A673 (cell line): ENCODE data around the gene TSPY4. TPM values are rescaled to one million over a fixed set of nuclear protein-coding genes. Genes with fewer than 3 reads are reported as not detected.
"Not testable (repeated sequence)": the region's sequence is repeated elsewhere in the genome, so short reads cannot be mapped to it uniquely, and the experiment has no call there.

Source experiments
- Bru-seq: library from RNA; stranded (reverse); fragments of 400-500 nt; gene quantifications from one replicate; lab custom pipeline; 2021; lab: Mats Ljungman, UMichigan
- BruChase-seq, 2 experiments: library from RNA; stranded (reverse); fragments of 400-500 nt; gene quantifications; one replicate each; lab custom pipeline; 2021; lab: Mats Ljungman, UMichigan
- BruUV-seq: library from RNA; stranded (reverse); fragments of 400-500 nt; replicated peaks from 2 replicates; lab custom pipeline; 2021; lab: Mats Ljungman, UMichigan
- CTCF ChIA-PET: fragments of 300-600 bp; sonication (Branson Sonifier 250); formaldehyde crosslinking; loops from one replicate; lab custom pipeline; 2022; ENCODE audit warnings: antibody characterized with exemption; lab: Charles Lee
- POLR2A ChIA-PET: fragments of 300-600 bp; sonication (Branson Sonifier 250); formaldehyde crosslinking; loops from one replicate; lab custom pipeline; 2022; ENCODE audit warnings: antibody characterized with exemption; ENCODE audit not compliant: low non-redundant PET; lab: Charles Lee
- DNase-seq: peaks from one replicate; pipeline ENCODE4 v3.0.0-alpha.2; 2015; ENCODE audit warnings: low spot score
- H3K27ac ChIP-seq: fragments of 200-600 bp; sonication (generic); 2 replicates; pipeline ENCODE4 v1.5.1; 2016; ENCODE audit warnings: mixed run types, low read depth, mild to moderate bottlenecking, mixed read lengths, antibody characterized with exemption, low read length; ENCODE audit not compliant: poor library complexity, severe bottlenecking
- H3K27me3 ChIP-seq: fragments of 200-600 bp; sonication (generic); replicated peaks from 2 replicates; pipeline ENCODE4 v1.6.1; 2017; ENCODE audit warnings: mixed run types, low read depth, mild to moderate bottlenecking, mixed read lengths, antibody characterized with exemption, low read length; ENCODE audit not compliant: insufficient read depth, poor library complexity
- H3K36me3 ChIP-seq: fragments of 200-600 bp; sonication (generic); 2 replicates; pipeline ENCODE4 v1.6.1; 2016; ENCODE audit warnings: mixed run types, mild to moderate bottlenecking, mixed read lengths, antibody characterized with exemption, low read length; ENCODE audit not compliant: insufficient read depth, poor library complexity, severe bottlenecking
- H3K4me1 ChIP-seq: fragments of 200-600 bp; sonication (generic); 2 replicates; pipeline ENCODE4 v1.6.1; 2017; ENCODE audit warnings: mixed run types, mild to moderate bottlenecking, mixed read lengths, antibody characterized with exemption, low read length; ENCODE audit not compliant: insufficient read depth, poor library complexity, severe bottlenecking
- H3K4me3 ChIP-seq: fragments of 200-600 bp; sonication (generic); 2 replicates; pipeline ENCODE4 v1.5.1; 2016; ENCODE audit warnings: low read depth, mixed run types, mild to moderate bottlenecking, mixed read lengths, low read length; ENCODE audit not compliant: poor library complexity, severe bottlenecking
- H3K9me3 ChIP-seq: fragments of 200-600 bp; sonication (generic); 2 replicates; pipeline ENCODE4 v1.6.1; 2016; ENCODE audit warnings: mixed run types, low read depth, mild to moderate bottlenecking, mixed read lengths, antibody characterized with exemption, low read length; ENCODE audit not compliant: poor library complexity, severe bottlenecking
- CTCF ChIP-seq: fragments of 300-800, 200-600 bp; sonication (generic); conservative IDR thresholded peaks from 2 replicates; pipeline ENCODE4 v1.5.1; 2017; ENCODE audit warnings: low read depth, mild to moderate bottlenecking, antibody characterized with exemption, low read length, moderate library complexity, mixed read lengths
- EZH2 ChIP-seq: fragments of 200-600 bp; sonication (generic); IDR thresholded peaks from 2 replicates; pipeline ENCODE4 v1.6.1; 2017; ENCODE audit warnings: borderline replicate concordance, low read depth, mild to moderate bottlenecking, mixed read lengths, antibody characterized with exemption, low read length; ENCODE audit not compliant: poor library complexity, severe bottlenecking
- intact Hi-C: fragments of 100-400 bp; cut with micrococcal nuclease; formaldehyde crosslinking; loops from one replicate; pipeline ENCODE4 v1.10.0; 2022; ENCODE audit not compliant: unreplicated experiment
- long read RNA-seq: library from polyadenylated mRNA; stranded (forward); transcript quantifications from one replicate; pipeline ENCODE4 v2.0.0, GENCODE V29; 2022
- total RNA-seq: library from RNA; stranded (reverse); gene quantifications from 2 replicates; pipeline ENCODE4 v1.2.3, GENCODE V29; 2021

TSPY4 gene
- total RNA-seq (not detected in 2 replicates), Bru-seq, nascent RNA (not detected), BruChase-seq, experiment 1, labeled RNA remaining after a 2-hour chase (not detected), BruChase-seq, experiment 2, labeled RNA remaining after a 6-hour chase (not detected)
- long read RNA-seq = 0 reads

GRCh38 chrY:9337164-9337563 lies at the start of gene TSPY4:
Gene TSPY4, plus strand, starts transcription at chrY:9337464. Its CDS starts 46 bp downstream, at chrY:9337510.
- intact Hi-C loops, H3K27me3 ChIP-seq, H3K4me3 ChIP-seq, DNase-seq, H3K27ac ChIP-seq, H3K9me3 ChIP-seq, H3K4me1 ChIP-seq, H3K36me3 ChIP-seq, POLR2A ChIA-PET, CTCF ChIA-PET, BruUV-seq: not testable (repeated sequence)

GRCh38 chrY:9320996-9321395 lies 16.3 kb upstream of the TSPY4 start:
- Histone ChIP-seq H3K9me3 (no peaks in the 10 kb centered on the region), H3K27ac (no peak overlapping the region), H3K4me3 (no peak overlapping the region), H3K36me3 (no peaks in the 10 kb centered on the region), H3K27me3 (no peaks in the 10 kb centered on the region), H3K4me1 (no peaks in the 10 kb centered on the region)
- DNase-seq = no peak
- ChIA-PET CTCF (no interaction called here), POLR2A (no interaction called here)
- TF ChIP-seq EZH2 (no peak), CTCF (no peak)
- no TSS peak for BruUV-seq
- intact Hi-C loops = no loop called here

- intact Hi-C loops, DNase-seq, H3K9me3 ChIP-seq, BruUV-seq, H3K27ac ChIP-seq, H3K27me3 ChIP-seq, H3K4me1 ChIP-seq, POLR2A ChIA-PET, H3K36me3 ChIP-seq, CTCF ChIA-PET, H3K4me3 ChIP-seq: not testable (repeated sequence)
These were observed 20.2 kb downstream of the TSPY4 start, which contains the start of gene TSPY8 for GRCh38 chrY:9357497-9357896. Gene TSPY8, plus strand, starts transcription at chrY:9357797. Its CDS starts 46 bp downstream, at chrY:9357843.

Other genes with a start within 250 kb of the TSPY4 start
- gene TSPY8, start 20.3 kb downstream of the TSPY4 start, total RNA-seq = not detected in 2 replicates
- gene TSPY3, start 61.0 kb downstream of the TSPY4 start, total RNA-seq = not detected in 2 replicates
- gene TSPY1, start 129.5 kb downstream of the TSPY4 start, total RNA-seq = not detected in 2 replicates
- not detected in 2 replicates for gene TSPY9, start 149.8 kb downstream of the TSPY4 start, total RNA-seq
- gene TSPY10, start 190.4 kb downstream of the TSPY4 start, total RNA-seq = not detected in 2 replicates